MM.1S (cell line): ENCODE data around the gene TERB2.
"Not testable (repeated sequence)": the region's sequence is repeated elsewhere in the genome, so short reads cannot be mapped to it uniquely, and the experiment has no call there.

Source experiments
- DNase-seq: peaks from one replicate; pipeline ENCODE4 v3.0.0-alpha.2; 2015
- H2AFZ ChIP-seq: fragments of 300-600 bp; sonication (generic); 2 replicates; pipeline ENCODE4 v1.6.0; 2016; ENCODE audit warnings: antibody characterized with exemption, low read length
- H3F3A ChIP-seq: fragments of 300-600 bp; sonication (generic); 2 replicates; pipeline ENCODE4 v1.6.1; 2016; ENCODE audit warnings: mild to moderate bottlenecking, antibody characterized with exemption, low read length, moderate library complexity, mixed read lengths; ENCODE audit not compliant: insufficient read depth
- H3K27ac ChIP-seq: fragments of 300-600 bp; sonication (generic); 2 replicates; pipeline ENCODE4 v1.5.1; 2016; ENCODE audit warnings: mild to moderate bottlenecking, low read length
- H3K27me3 ChIP-seq: fragments of 300-600 bp; sonication (generic); replicated peaks from 2 replicates; pipeline ENCODE4 v1.6.0; 2016; ENCODE audit warnings: low read length; ENCODE audit not compliant: insufficient read depth
- H3K36me3 ChIP-seq: fragments of 300-600 bp; sonication (generic); replicated peaks from 2 replicates; pipeline ENCODE4 v1.6.1; 2016; ENCODE audit warnings: mild to moderate bottlenecking, low read length, mixed read lengths; ENCODE audit not compliant: insufficient read depth
- H3K4me1 ChIP-seq: fragments of 300-600 bp; sonication (generic); 2 replicates; pipeline ENCODE4 v1.6.1; 2016; ENCODE audit warnings: low read length, mixed read lengths
- H3K4me2 ChIP-seq: fragments of 300-600 bp; sonication (generic); 2 replicates; pipeline ENCODE4 v1.6.0; 2016; ENCODE audit warnings: low read depth, low read length
- H3K4me3 ChIP-seq: fragments of 300-600 bp; sonication (generic); 2 replicates; pipeline ENCODE4 v1.5.1; 2016; ENCODE audit warnings: low read length, mixed read lengths
- H3K79me2 ChIP-seq: fragments of 300-600 bp; sonication (generic); 2 replicates; pipeline ENCODE4 v1.6.1; 2016; ENCODE audit warnings: mixed run types, low read length, mixed read lengths
- H3K9ac ChIP-seq: fragments of 300-600 bp; sonication (generic); 2 replicates; pipeline ENCODE4 v1.6.1; 2016; ENCODE audit warnings: low read length, mixed read lengths
- H3K9me2 ChIP-seq: fragments of 300-600 bp; sonication (generic); replicated peaks from 2 replicates; pipeline ENCODE4 v1.6.1; 2016; ENCODE audit warnings: mild to moderate bottlenecking, low read length, mixed read lengths; ENCODE audit not compliant: insufficient read depth
- H3K9me3 ChIP-seq: fragments of 300-600 bp; sonication (generic); replicated peaks from 2 replicates; pipeline ENCODE4 v1.6.1; 2016; ENCODE audit warnings: mild to moderate bottlenecking, low read length, mixed read lengths; ENCODE audit not compliant: insufficient read depth
- H4K20me1 ChIP-seq: fragments of 300-600 bp; sonication (generic); 2 replicates; pipeline ENCODE4 v1.6.1; 2016; ENCODE audit warnings: mild to moderate bottlenecking, low read length, moderate library complexity, mixed read lengths; ENCODE audit not compliant: insufficient read depth
- CTCF ChIP-seq: fragments of 300-600 bp; sonication (generic); IDR thresholded peaks from 2 replicates; pipeline ENCODE4 v1.5.1; 2016; ENCODE audit warnings: antibody characterized with exemption, low read length, mixed read lengths
- EZH2 ChIP-seq: fragments of 300-600 bp; sonication (generic); optimal IDR thresholded peaks from 2 replicates; pipeline ENCODE3; 2017; ENCODE audit warnings: low read depth, mild to moderate bottlenecking, antibody characterized with exemption, low read length, mixed read lengths
- EZH2phosphoT487 ChIP-seq: fragments of 300-600 bp; sonication (generic); IDR thresholded peaks from 2 replicates; pipeline ENCODE4 v1.6.1; 2018; ENCODE audit warnings: antibody characterized with exemption, low read length

The TERB2 gene

GRCh38 chr15:44988184-44988869 is 31.8 kb downstream of the TERB2 start:
- H3K27ac ChIP-seq, H3K27me3 ChIP-seq, H3F3A ChIP-seq, H3K9me2 ChIP-seq, H3K4me2 ChIP-seq, H4K20me1 ChIP-seq, H2AFZ ChIP-seq, H3K9ac ChIP-seq, H3K36me3 ChIP-seq, H3K4me3 ChIP-seq, H3K4me1 ChIP-seq, DNase-seq, H3K79me2 ChIP-seq, H3K9me3 ChIP-seq: not testable (repeated sequence)

DNA sequence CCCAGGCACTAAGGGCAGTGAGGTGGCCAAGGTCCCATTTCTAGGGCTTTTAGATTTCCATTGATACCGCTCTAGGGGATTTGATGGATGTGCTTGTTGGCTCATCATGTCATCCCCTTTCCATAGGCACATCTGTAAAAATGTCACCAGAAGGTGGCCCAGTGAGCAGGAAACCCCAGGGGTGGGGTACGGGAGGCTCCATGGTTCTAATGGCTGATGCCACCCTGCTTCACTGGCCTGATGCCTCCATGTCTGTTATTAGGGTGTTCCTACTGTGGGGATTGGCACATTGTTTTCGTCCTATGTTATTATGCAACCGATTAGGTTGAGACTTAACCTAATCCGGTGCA is 32.4 kb downstream of the TERB2 start:
- H3K9ac ChIP-seq, H3K27ac ChIP-seq, H4K20me1 ChIP-seq, H3K9me3 ChIP-seq, DNase-seq, H3K9me2 ChIP-seq, H3K4me1 ChIP-seq, H3K27me3 ChIP-seq, H2AFZ ChIP-seq, H3K4me3 ChIP-seq, H3K36me3 ChIP-seq, H3K4me2 ChIP-seq, H3K79me2 ChIP-seq, H3F3A ChIP-seq: not testable (repeated sequence)

- H3K9me3 ChIP-seq, H4K20me1 ChIP-seq, H3K9ac ChIP-seq, H3K4me1 ChIP-seq, H3K36me3 ChIP-seq, H3K79me2 ChIP-seq, H3K4me2 ChIP-seq, H3K27ac ChIP-seq, H3K9me2 ChIP-seq, DNase-seq, H3F3A ChIP-seq, H3K27me3 ChIP-seq, H2AFZ ChIP-seq, H3K4me3 ChIP-seq: not testable (repeated sequence)
These were observed 41.1 kb downstream of the TERB2 start for GRCh38 chr15:44997632-44998031.

DNA sequence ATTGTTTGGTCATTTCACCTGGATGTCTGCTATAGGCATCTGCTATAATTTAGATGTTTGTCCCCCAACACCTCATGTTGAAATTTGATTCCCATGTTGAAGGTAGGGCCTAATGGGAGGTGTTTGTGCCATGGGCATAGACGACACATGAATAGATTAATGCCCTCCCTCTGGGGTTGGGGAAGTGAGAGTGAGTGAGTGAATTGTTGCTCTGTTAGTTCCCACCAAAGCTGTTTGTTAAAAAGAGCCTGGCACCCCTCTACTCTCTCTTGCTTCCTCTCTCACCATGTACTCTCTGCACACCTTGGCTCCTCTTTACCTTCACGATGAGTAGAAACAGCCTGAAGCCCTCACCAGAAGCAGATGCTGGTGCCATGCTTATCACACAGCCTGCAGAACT is 42.6 kb downstream of the TERB2 start:
- H3K27ac ChIP-seq: no peak overlapping the region
- no peak overlapping the region for H3K4me2 ChIP-seq
- no peak for DNase-seq
- H3K9me2 ChIP-seq: no peaks in the 10 kb centered on the region
- no peaks in the 10 kb centered on the region for H3K36me3 ChIP-seq
- TF ChIP-seq CTCF: no peak
- no peak for TF ChIP-seq EZH2
- TF ChIP-seq EZH2phosphoT487: no peak
- H3K4me1 ChIP-seq: no peaks in the 10 kb centered on the region
- no peak overlapping the region for H2AFZ ChIP-seq
- H3F3A ChIP-seq: no peaks in the 10 kb centered on the region
- H3K9me3 ChIP-seq: no peaks in the 10 kb centered on the region
- no peak overlapping the region for H3K9ac ChIP-seq
- H3K79me2 ChIP-seq: no peaks in the 10 kb centered on the region
- no peak overlapping the region for H3K4me3 ChIP-seq
- H4K20me1 ChIP-seq: no peaks in the 10 kb centered on the region
- no peaks in the 10 kb centered on the region for H3K27me3 ChIP-seq

GRCh38 chr15:45001180-45001579 is 44.7 kb downstream of the TERB2 start:
- H3K4me2 ChIP-seq, H3K4me1 ChIP-seq, H3K9me2 ChIP-seq, H3K36me3 ChIP-seq, H3K27ac ChIP-seq, H3K79me2 ChIP-seq, DNase-seq, H4K20me1 ChIP-seq, H3F3A ChIP-seq, H3K4me3 ChIP-seq, H3K9me3 ChIP-seq, H3K27me3 ChIP-seq, H2AFZ ChIP-seq, H3K9ac ChIP-seq: not testable (repeated sequence)

GRCh38 chr15:45003731-45004410 is 47.4 kb downstream of the TERB2 start:
- H3K4me3 ChIP-seq, H2AFZ ChIP-seq, H3K9me3 ChIP-seq, H3K79me2 ChIP-seq, H3K9ac ChIP-seq, DNase-seq, H3K36me3 ChIP-seq, H3K4me1 ChIP-seq, H4K20me1 ChIP-seq, H3K9me2 ChIP-seq, H3K27me3 ChIP-seq, H3F3A ChIP-seq, H3K27ac ChIP-seq, H3K4me2 ChIP-seq: not testable (repeated sequence)

- H4K20me1 ChIP-seq, H3K4me2 ChIP-seq, H3K79me2 ChIP-seq, H3K4me1 ChIP-seq, H3K36me3 ChIP-seq, H3K9me2 ChIP-seq, H2AFZ ChIP-seq, H3K27ac ChIP-seq, H3K27me3 ChIP-seq, H3K4me3 ChIP-seq, H3K9ac ChIP-seq, H3K9me3 ChIP-seq, H3F3A ChIP-seq, DNase-seq: not testable (repeated sequence)
These were observed 48.2 kb downstream of the TERB2 start for GRCh38 chr15:45004590-45005175.
